Stimulated activated CD4-positive, alpha-beta T cell treated with anti-CD3 and anti-CD28 coated beads, TNF-alpha, amount 100 ng/mL, for 24 hours (primary cell): ENCODE data around the gene IRX4.
"Not testable (repeated sequence)": the region's sequence is repeated elsewhere in the genome, so short reads cannot be mapped to it uniquely, and the experiment has no call there.

Source experiments
- DNase-seq, 3 experiments: peaks; one replicate each; pipeline ENCODE4 v3.0.0-alpha.2; 2020; ENCODE audit warnings: low read depth in 3 of 3

Gene IRX4

GRCh38 chr5:1859099-1859498 lies 23.6 kb downstream of the IRX4 start:
- DNase-seq = no peak

GRCh38 chr5:1858436-1858835 lies 24.3 kb downstream of the IRX4 start:
- DNase-seq = no peak

GRCh38 chr5:1857256-1857600 lies 25.5 kb downstream of the IRX4 start:
- no peak for DNase-seq

- no peak for DNase-seq
Measured at GRCh38 chr5:1856596-1857255, 26.0 kb downstream of the IRX4 start.

- no peak for DNase-seq
Measured at GRCh38 chr5:1855596-1855995, 27.1 kb downstream of the IRX4 start.

- DNase-seq = no peak
Measured at GRCh38 chr5:1855075-1855474, 27.6 kb downstream of the IRX4 start.

- DNase-seq = no peak
Measured at GRCh38 chr5:1853531-1853930, 29.2 kb downstream of the IRX4 start.

GRCh38 chr5:1852324-1852947 lies 30.3 kb downstream of the IRX4 start:
- DNase-seq = no peak

- no peak for DNase-seq
Measured at GRCh38 chr5:1851290-1851934, 31.3 kb downstream of the IRX4 start.

GRCh38 chr5:1850324-1851154 lies 32.2 kb downstream of the IRX4 start:
- DNase-seq = no peak

- DNase-seq = no peak
Measured at GRCh38 chr5:1847611-1848010, 35.1 kb downstream of the IRX4 start.

GRCh38 chr5:1847056-1847455 lies 35.7 kb downstream of the IRX4 start:
- no peak for DNase-seq

- DNase-seq = no peak
Measured at GRCh38 chr5:1846583-1846982, 36.1 kb downstream of the IRX4 start.

- DNase-seq = no peak
Measured at GRCh38 chr5:1845696-1846095, 37.0 kb downstream of the IRX4 start.

GRCh38 chr5:1844708-1845436 lies 37.9 kb downstream of the IRX4 start:
- DNase-seq = no peak

- not testable (repeated sequence) for DNase-seq
Measured at GRCh38 chr5:1843761-1844160, 39.0 kb downstream of the IRX4 start.

GRCh38 chr5:1842004-1842819 lies 40.5 kb downstream of the IRX4 start:
- no peak for DNase-seq

GRCh38 chr5:1840741-1841521 lies 41.8 kb downstream of the IRX4 start:
- DNase-seq = no peak

- no peak for DNase-seq
Measured at GRCh38 chr5:1840071-1840547, 42.6 kb downstream of the IRX4 start.

- DNase-seq = no peak
Measured at GRCh38 chr5:1838013-1838412, 44.7 kb downstream of the IRX4 start.
